Erythroblast (primary cell): ENCODE data around the gene SNPH.
"Not testable (repeated sequence)": the region's sequence is repeated elsewhere in the genome, so short reads cannot be mapped to it uniquely, and the experiment has no call there.

Experiments used
- DNase-seq, 2 experiments: peaks; one replicate each; lab custom pipeline; 2025; lab: John Stamatoyannopoulos, UW
- GATA1 ChIP-seq: IDR thresholded peaks from 2 replicates; pipeline ENCODE4 v1.6.1; 2011; ENCODE audit warnings: low read depth, mild to moderate bottlenecking, control low read depth, low read length, moderate library complexity
- POLR2A ChIP-seq: IDR thresholded peaks from 2 replicates; pipeline ENCODE4 v1.6.1; 2011; ENCODE audit warnings: mild to moderate bottlenecking, low read length

The SNPH gene

DNA sequence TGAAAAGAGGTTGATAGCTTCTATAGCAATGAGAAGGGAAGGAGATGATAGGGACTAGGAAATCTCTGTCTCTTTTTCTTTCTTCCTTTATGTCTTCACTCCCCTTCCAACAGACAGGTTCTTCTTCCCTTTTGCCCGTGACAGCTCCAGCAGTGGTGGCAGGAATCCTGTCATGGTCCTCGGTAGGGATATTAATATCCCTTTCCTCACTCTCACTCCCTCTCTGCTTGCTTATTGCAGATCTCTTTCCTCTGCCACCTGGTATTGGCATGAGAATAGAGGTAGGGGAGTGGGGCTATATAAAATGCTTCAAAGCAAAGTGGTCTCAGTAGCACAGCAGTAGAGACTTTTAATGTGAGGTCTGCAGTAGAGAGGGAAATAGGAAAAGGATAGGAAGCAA, 20.5 kb upstream of the SNPH start:
- DNase-seq = no peak
- TF ChIP-seq GATA1 = no peak
- TF ChIP-seq POLR2A = no peak

DNA sequence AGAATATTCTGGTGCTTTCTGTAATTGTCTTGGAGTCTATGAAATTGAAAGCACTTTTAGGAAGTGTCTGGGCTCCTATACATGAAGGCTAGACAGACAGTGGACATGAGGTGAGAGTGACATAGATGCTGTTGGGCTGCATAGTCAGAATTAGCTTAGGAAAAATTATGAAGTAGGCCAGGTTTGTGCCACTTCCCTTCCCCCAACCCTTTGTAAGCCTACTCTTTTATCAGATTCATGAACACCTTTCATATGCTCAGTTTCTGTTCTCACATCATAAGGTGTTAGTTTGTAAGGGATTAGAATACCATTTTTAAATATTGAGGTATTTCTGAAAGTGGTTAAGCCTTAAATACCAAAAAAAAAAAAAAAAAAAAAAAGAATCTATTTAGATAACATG, 18.4 kb upstream of the SNPH start:
- TF ChIP-seq POLR2A (no peak), GATA1 (no peak)
- no peak for DNase-seq

- not testable (repeated sequence) for DNase-seq
These were observed 15.8 kb upstream of the SNPH start for GRCh38 chr20:1250282-1250681.

DNA sequence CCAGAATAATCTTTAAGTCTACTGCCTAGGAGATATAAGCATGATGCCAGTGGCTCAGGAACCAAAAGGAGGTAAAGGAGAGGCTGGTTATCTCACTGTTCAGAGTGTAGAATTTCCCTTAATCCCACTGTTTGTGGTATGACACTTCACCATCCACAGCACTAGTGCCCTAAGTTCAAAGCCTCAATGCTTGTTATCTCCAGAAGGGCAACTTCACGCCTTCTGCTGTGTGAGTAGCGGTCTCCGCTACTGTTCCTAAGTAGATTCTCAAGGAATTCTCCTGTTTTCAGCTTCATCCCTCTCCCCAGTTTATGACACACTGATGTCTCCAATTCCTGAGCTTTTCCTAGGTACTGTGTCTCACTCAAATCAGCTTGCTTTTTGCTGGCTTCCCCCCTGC, 13.7 kb upstream of the SNPH start:
- DNase-seq = no peak
- TF ChIP-seq GATA1 (no peak), POLR2A (no peak)

DNA sequence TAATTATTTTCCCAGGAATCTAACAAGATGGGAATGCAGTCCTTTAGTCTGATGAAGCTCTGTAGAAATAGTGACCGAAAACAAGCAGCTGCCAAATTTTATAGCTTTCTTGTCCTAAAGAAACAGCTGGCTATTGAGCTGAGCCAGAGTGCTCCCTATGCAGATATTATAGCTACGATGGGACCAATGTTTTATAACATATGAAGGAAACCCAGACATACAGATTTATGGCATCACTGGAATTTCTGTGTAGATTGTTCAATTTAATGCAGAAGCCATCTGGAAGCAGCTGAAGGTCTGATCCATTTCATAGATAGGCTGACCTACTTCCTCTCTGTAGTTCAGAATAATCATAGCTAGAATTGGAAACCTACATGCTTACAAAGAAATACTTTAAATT, 11.8 kb upstream of the SNPH start:
- TF ChIP-seq POLR2A = no peak
- no peak for TF ChIP-seq GATA1
- DNase-seq = no peak

- peak; percentile 20 to 54 for DNase-seq
- TF ChIP-seq GATA1 = no peak
- no peak for TF ChIP-seq POLR2A
These were observed 10.4 kb upstream of the SNPH start for GRCh38 chr20:1255675-1256074.

GRCh38 chr20:1263853-1264252, 2.2 kb upstream of the SNPH start:
- DNase-seq = no peak
- TF ChIP-seq POLR2A (no peak), GATA1 (no peak)

GRCh38 chr20:1264727-1265126, 1.4 kb upstream of the SNPH start:
- TF ChIP-seq POLR2A (no peak), GATA1 (no peak)

GRCh38 chr20:1265226-1265915, 723 bp upstream of the SNPH start:
- TF ChIP-seq GATA1 (no peak), POLR2A (no peak)
- DNase-seq = peak in 1 of 2 experiments; percentile 10

More at GRCh38 chr20:1264727-1265126, 1.4 kb upstream of the SNPH start:
- no peak for DNase-seq

DNA sequence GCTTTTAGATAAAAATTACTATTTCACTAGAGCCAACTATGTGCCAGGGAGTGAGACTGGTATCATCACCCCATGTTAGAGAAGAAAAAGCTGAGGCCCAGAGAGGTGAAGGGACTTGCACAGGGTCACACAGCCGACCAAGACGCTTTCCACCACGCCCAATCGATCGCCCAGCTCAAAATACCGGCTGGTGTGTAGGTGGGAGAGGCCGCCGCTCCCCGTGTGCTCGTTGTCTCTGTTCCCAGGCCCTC, 253 bp upstream of the SNPH start:
- DNase-seq = no peak
- TF ChIP-seq GATA1 (no peak), POLR2A (no peak)

- DNase-seq = no peak
- no peak for TF ChIP-seq POLR2A
- no peak for TF ChIP-seq GATA1
These were observed 1.1 kb downstream of the SNPH start for GRCh38 chr20:1267161-1267560.

GRCh38 chr20:1267809-1268374, 1.8 kb downstream of the SNPH start:
- TF ChIP-seq POLR2A (no peak), GATA1 (no peak)

DNA sequence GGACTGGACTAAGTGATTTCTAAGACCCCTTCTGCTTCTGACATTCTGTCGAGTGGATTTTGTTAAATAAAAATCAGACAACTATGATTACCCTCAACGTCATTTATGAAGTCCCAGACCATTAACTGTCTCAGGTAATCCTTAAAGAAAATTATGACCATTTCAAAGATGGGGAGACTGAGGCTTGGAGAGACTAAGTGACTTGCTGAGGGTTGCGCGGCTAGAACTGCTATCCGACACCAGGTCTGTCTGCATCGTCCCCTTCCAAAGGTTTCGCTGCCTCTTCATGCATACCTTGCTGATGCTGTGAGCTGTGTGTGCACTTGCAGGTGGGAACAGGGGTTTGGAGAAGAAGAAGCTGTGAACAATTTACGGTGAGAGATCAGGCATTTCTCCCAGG, 3.1 kb downstream of the SNPH start:
- no peak for TF ChIP-seq GATA1
- TF ChIP-seq POLR2A = no peak
- DNase-seq = no peak

More at GRCh38 chr20:1267809-1268374, 1.8 kb downstream of the SNPH start:
- no peak for DNase-seq

DNA sequence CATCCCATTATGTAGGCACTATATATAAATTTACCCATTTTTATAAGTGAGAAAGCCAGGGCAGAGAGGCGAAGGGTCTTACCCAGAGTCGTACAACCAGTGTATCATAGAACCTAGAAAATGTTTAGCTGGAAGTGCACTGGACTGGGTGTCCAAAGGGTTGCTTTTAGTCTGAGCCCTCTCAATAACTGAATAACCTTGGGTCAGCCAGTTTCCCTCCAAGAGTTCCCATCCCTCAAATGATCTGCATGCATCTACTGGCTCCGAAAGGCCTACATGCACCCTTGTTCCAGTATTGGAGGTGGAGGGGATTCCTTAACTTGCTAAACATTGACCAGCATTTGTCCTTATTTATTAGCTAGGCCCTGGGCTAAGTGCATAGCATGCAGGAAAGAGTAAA, 3.8 kb downstream of the SNPH start:
- TF ChIP-seq POLR2A (no peak), GATA1 (no peak)
- no peak for DNase-seq
